ENCODE data around the gene FCHO2. TPM values are rescaled to one million over a fixed set of nuclear protein-coding genes. Genes with fewer than 3 reads are reported as not detected.

The FCHO2 gene
- total RNA-seq, 1 experiment from 2014 or later, result 25.3 TPM

DNA sequence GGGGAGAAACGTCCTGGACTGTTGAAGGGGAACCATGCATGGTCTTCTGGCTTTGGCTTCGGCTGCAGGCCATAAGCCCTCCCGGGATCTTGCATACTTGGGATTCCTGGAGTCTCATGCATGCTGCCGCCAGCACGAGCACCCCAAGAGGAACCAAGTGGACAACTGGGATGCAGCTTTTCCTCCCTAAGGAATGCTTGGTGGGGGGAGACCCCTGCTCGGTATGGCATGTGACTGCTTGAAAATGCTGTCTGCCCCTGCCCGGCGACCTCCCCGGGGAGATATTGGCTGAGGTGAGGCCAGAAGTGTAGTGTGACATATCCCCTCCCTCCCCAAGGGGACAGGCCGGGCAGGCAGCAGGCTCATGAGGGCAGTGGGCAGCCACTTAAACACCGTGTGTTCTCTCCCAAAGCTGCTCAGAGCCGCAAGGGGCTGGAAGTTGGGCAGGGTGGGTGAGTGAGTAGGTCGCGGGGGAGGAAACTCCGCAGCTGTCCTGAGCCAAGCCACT lies 180.3 kb downstream of the FCHO2 start:
- CTCF ChIA-PET, result no interaction called here
- DNase-seq (ENCODE audit: low read depth, low spot score) (no peak), ATAC-seq (no peak)
- TF ChIP-seq REST (IDR thresholded peaks at IDR 0.05; ENCODE audit: insufficient read depth in 1 of 2, low read depth in 2 of 2, low read length in 1 of 2) (no peak), SIN3A (IDR thresholded peaks at IDR 0.05; ENCODE audit: borderline replicate concordance, insufficient read depth, low read depth, low read length) (no peak), TCF7L2 (IDR thresholded peaks at IDR 0.05; ENCODE audit: low read depth, low read length) (no peak), CTCF (IDR thresholded peaks at IDR 0.05) (no peak), POLR2AphosphoS5 (IDR thresholded peaks at IDR 0.05; ENCODE audit: low read depth, low read length) (no peak)
- no peaks in the 10 kb centered on the region for H3K36me3 ChIP-seq (ENCODE audit: control insufficient read depth, insufficient read depth, low read length)
- no TSS peak for BruUV-seq (replicated peaks)
- no peaks in the 10 kb centered on the region for H3K9me3 ChIP-seq (ENCODE audit: control insufficient read depth, insufficient read depth, low read depth, low read length)
- POLR2A ChIA-PET, result no interaction called here
- no peaks in the 10 kb centered on the region for H3K4me1 ChIP-seq (ENCODE audit: control insufficient read depth, insufficient read depth, low read length)
- H3K27ac ChIP-seq (ENCODE audit: low read length), result no peak overlapping the region
- H3K27me3 ChIP-seq (ENCODE audit: control insufficient read depth, insufficient read depth, low read length), result no peaks in the 10 kb centered on the region
- in situ Hi-C loops (cut with HindIII; ENCODE audit: low pct_unique_long_range_greater_than_20kb, low sequenced_read_pairs), result no loop called here
- intact Hi-C loops (cut with micrococcal nuclease; ENCODE audit: unreplicated experiment), result no loop called here
- H3K4me3 ChIP-seq (ENCODE audit: low read depth in 2 of 2, low read length in 2 of 2), result no peak overlapping the region

GRCh38 chr5:73137563-73138530 lies 182.0 kb downstream of the FCHO2 start:
- Histone ChIP-seq H3K27me3 (ENCODE audit: control insufficient read depth, insufficient read depth, low read length) (no peaks in the 10 kb centered on the region), H3K4me1 (ENCODE audit: control insufficient read depth, insufficient read depth, low read length) (no peaks in the 10 kb centered on the region), H3K36me3 (ENCODE audit: control insufficient read depth, insufficient read depth, low read length) (no peaks in the 10 kb centered on the region), H3K9me3 (ENCODE audit: control insufficient read depth, insufficient read depth, low read depth, low read length) (no peaks in the 10 kb centered on the region), H3K4me3 (ENCODE audit: low read depth in 2 of 2, low read length in 2 of 2) (no peak overlapping the region), H3K27ac (ENCODE audit: low read length) (no peak overlapping the region)
- intact Hi-C loops (cut with micrococcal nuclease; ENCODE audit: unreplicated experiment) (no loop called here), in situ Hi-C loops (cut with HindIII; ENCODE audit: low pct_unique_long_range_greater_than_20kb, low sequenced_read_pairs) (no loop called here)
- DNase-seq (ENCODE audit: low read depth, low spot score) (no peak), ATAC-seq (no peak)
- TF ChIP-seq REST (IDR thresholded peaks at IDR 0.05; ENCODE audit: insufficient read depth in 1 of 2, low read depth in 2 of 2, low read length in 1 of 2), result no peak
- no peak for TF ChIP-seq POLR2AphosphoS5 (IDR thresholded peaks at IDR 0.05; ENCODE audit: low read depth, low read length)
- no peak for TF ChIP-seq CTCF (IDR thresholded peaks at IDR 0.05)
- no peak for TF ChIP-seq SIN3A (IDR thresholded peaks at IDR 0.05; ENCODE audit: borderline replicate concordance, insufficient read depth, low read depth, low read length)
- no peak for TF ChIP-seq TCF7L2 (IDR thresholded peaks at IDR 0.05; ENCODE audit: low read depth, low read length)
- CTCF ChIA-PET, result interaction anchor here (0.6 kb wide), 1 partner anchor 817 kb away, joined by 3 read pairs; no protein-coding TSS in a partner anchor
- BruUV-seq (replicated peaks), result no TSS peak
- POLR2A ChIA-PET, result no interaction called here

Measured in Panc1 (cell line).